Naive B cell (primary cell): Measurements from ENCODE around the gene HAND2. TPM values are rescaled to one million over a fixed set of nuclear protein-coding genes. Genes with fewer than 3 reads are reported as not detected.
A peak's percentile ranks its signal among the peaks of the same experiment; 100 is the strongest.

Source experiments
- ATAC-seq, 2 donors: fragments of 150-1000 bp; cut with Tn5 transposase; 2 replicates each; pipeline ENCODE4 v1.10.0; 2021; ENCODE audit warnings: low read depth in 2 of 2, mild to moderate bottlenecking in 2 of 2, moderate library complexity in 2 of 2
- DNase-seq: peaks from one replicate; pipeline ENCODE4 v3.0.0; 2022
- H3K27ac Mint-ChIP-seq, 6 donors: one replicate each; pipeline ENCODE4 v1.8.0; 2020 to 2022; ENCODE audit warnings: mild to moderate bottlenecking in 6 of 6, mixed read lengths in 6 of 6, moderate library complexity in 5 of 6, inconsistent platforms in 2 of 6
- H3K27me3 Mint-ChIP-seq, 3 donors: one replicate each; pipeline ENCODE4 v1.8.0; 2021 to 2022; ENCODE audit warnings: mixed read lengths in 3 of 3, mild to moderate bottlenecking in 1 of 3
- H3K36me3 Mint-ChIP-seq, 2 donors: one replicate each; pipeline ENCODE4 v1.8.0; 2020 to 2022; ENCODE audit warnings: mixed read lengths in 2 of 2, inconsistent platforms in 1 of 2, mild to moderate bottlenecking in 1 of 2
- H3K4me1 Mint-ChIP-seq, 3 donors: one replicate each; pipeline ENCODE4 v1.8.0; 2020 to 2022; ENCODE audit warnings: mixed read lengths in 3 of 3, inconsistent platforms in 1 of 3, mild to moderate bottlenecking in 1 of 3, moderate library complexity in 1 of 3
- H3K4me3 Mint-ChIP-seq, 8 donors: one replicate each; pipeline ENCODE4 v1.8.0; 2020 to 2022; ENCODE audit warnings: mild to moderate bottlenecking in 8 of 8, mixed read lengths in 8 of 8, moderate library complexity in 8 of 8, inconsistent platforms in 2 of 8
- H3K9me3 Mint-ChIP-seq, 7 donors: one replicate each; pipeline ENCODE4 v1.8.0; 2020 to 2022; ENCODE audit warnings: mixed read lengths in 7 of 7, mild to moderate bottlenecking in 5 of 7, inconsistent platforms in 2 of 7, moderate library complexity in 1 of 7
- polyA plus RNA-seq, 6 donors: library from polyadenylated mRNA; unstranded; fragments of 300-500 nt; fragmentation: Illumina TruSeq; gene quantifications; one replicate each; pipeline ENCODE4 v1.2.3, GENCODE V29; 2021; ENCODE audit warnings: low read depth in 6 of 6

The HAND2 gene
- polyA plus RNA-seq, 6 donors from 2014 or later, result not detected

GRCh38 chr4:173522160-173522950, 7.7 kb downstream of the HAND2 start:
- DNase-seq (no peak), ATAC-seq (no peak)
- Mint-ChIP-seq H3K27ac (peak overlapping the region in 4 of 6 donors; percentile 25 to 95 (median 86)), H3K4me1 (peaks cover 14 to 30% (median 21%) of the 10 kb centered on the region in 3 donors), H3K27me3 (peaks cover 64 to 95% (median 85%) of the 10 kb centered on the region in 3 donors), H3K36me3 (peaks cover 20 to 55% of the 10 kb centered on the region in 2 donors), H3K9me3 (peaks cover 8 to 56% (median 23%) of the 10 kb centered on the region in 7 donors), H3K4me3 (peak overlapping the region in 6 of 8 donors; percentile 30 to 84 (median 58))

GRCh38 chr4:173521467-173522159, 8.4 kb downstream of the HAND2 start:
- DNase-seq (no peak), ATAC-seq (no peak)
- H3K4me3 Mint-ChIP-seq, result peak overlapping the region in 3 of 8 donors; percentile 35 to 65 (median 41)
- peaks cover 17 to 57% of the 10 kb centered on the region in 2 donors for H3K36me3 Mint-ChIP-seq
- H3K27me3 Mint-ChIP-seq, result peaks cover 65 to 95% (median 85%) of the 10 kb centered on the region in 3 donors
- peak overlapping the region in 4 of 6 donors; percentile 25 to 95 (median 78) for H3K27ac Mint-ChIP-seq
- H3K4me1 Mint-ChIP-seq, result peaks cover 17 to 30% (median 21%) of the 10 kb centered on the region in 3 donors
- H3K9me3 Mint-ChIP-seq, result peaks cover 8 to 56% (median 22%) of the 10 kb centered on the region in 7 donors

- Mint-ChIP-seq H3K27ac (peak overlapping the region in 2 of 6 donors; percentile 28 to 94), H3K9me3 (peaks cover 8 to 58% (median 25%) of the 10 kb centered on the region in 7 donors), H3K4me3 (peak overlapping the region in 3 of 8 donors; percentile 7 to 52 (median 49)), H3K36me3 (peaks cover 19 to 57% of the 10 kb centered on the region in 2 donors), H3K27me3 (peaks cover 69 to 95% (median 85%) of the 10 kb centered on the region in 3 donors), H3K4me1 (peaks cover 18 to 31% (median 19%) of the 10 kb centered on the region in 3 donors)
- ATAC-seq (no peak), DNase-seq (no peak)
Observed at GRCh38 chr4:173520921-173521466, 9.0 kb downstream of the HAND2 start.

DNA sequence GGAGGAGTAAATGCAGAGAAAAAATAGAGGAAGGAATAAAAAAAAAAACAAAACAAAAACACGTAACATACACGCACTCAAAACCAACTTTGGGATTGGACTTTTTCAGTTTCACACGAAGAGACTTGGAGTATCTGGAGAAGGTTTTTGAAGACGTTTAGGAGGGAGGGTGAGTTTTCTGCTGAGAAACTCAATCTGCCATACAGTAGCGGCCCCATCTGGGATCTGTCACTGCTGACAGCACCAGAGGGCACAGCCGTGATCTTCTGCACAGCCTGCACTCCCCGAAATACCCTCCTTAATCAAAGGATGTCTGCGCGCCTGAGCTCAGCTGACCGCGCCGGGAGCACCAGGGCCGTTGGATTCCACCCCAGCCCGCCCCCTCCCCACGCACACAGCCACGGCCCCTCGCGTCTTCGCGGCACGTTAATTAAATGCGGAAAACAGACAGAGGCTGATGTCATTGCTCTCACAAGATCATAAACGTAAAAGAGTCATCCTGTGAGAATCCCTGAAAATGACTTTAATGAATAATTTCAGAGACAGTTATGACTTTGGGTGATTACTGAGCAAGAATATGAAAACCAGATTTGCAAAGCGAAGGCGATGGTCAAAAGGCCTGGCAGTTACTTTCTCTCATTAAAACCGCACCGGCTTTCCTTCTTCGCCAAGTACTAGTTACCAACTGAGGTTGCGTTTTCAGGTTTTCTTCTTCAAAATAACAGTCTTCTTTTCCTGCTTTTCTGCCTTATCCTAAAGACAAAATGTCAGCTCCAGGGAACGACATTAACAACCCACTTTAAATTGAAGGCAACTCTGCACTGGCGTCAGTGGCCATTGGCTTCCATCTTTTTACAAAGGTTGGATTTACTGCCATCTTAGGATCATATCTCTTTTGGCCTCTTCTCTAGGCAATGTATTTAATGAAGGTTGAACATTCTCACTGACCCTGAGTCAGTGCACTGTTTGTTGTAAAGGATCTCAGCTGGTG, 10.6 kb downstream of the HAND2 start:
- DNase-seq, result no peak
- H3K36me3 Mint-ChIP-seq, result peaks cover 17 to 63% of the 10 kb centered on the region in 2 donors
- H3K27me3 Mint-ChIP-seq, result peaks cover 75 to 95% (median 85%) of the 10 kb centered on the region in 3 donors
- ATAC-seq, result no peak
- H3K27ac Mint-ChIP-seq, result peak overlapping the region in 2 of 6 donors; percentile 59 to 79
- H3K4me3 Mint-ChIP-seq, result peak overlapping the region; percentile 2 to 77 (median 50)
- peaks cover 17 to 28% (median 18%) of the 10 kb centered on the region in 3 donors for H3K4me1 Mint-ChIP-seq
- H3K9me3 Mint-ChIP-seq, result peaks cover 11 to 63% (median 30%) of the 10 kb centered on the region in 7 donors

GRCh38 chr4:173518425-173519102, 11.5 kb downstream of the HAND2 start:
- peak overlapping the region in 7 of 8 donors; percentile 2 to 77 (median 49) for H3K4me3 Mint-ChIP-seq
- peak overlapping the region in 3 of 6 donors; percentile 44 to 79 (median 79) for H3K27ac Mint-ChIP-seq
- H3K36me3 Mint-ChIP-seq, result peaks cover 17 to 55% of the 10 kb centered on the region in 2 donors
- H3K27me3 Mint-ChIP-seq, result peaks cover 74 to 95% (median 82%) of the 10 kb centered on the region in 3 donors
- no peak for ATAC-seq
- H3K4me1 Mint-ChIP-seq, result peaks cover 12 to 25% (median 18%) of the 10 kb centered on the region in 3 donors
- no peak for DNase-seq
- H3K9me3 Mint-ChIP-seq, result peaks cover 10 to 59% (median 24%) of the 10 kb centered on the region in 7 donors

GRCh38 chr4:173517781-173518424, 12.1 kb downstream of the HAND2 start:
- H3K4me3 Mint-ChIP-seq, result peak overlapping the region in 4 of 8 donors; percentile 2 to 70 (median 54)
- ATAC-seq, result no peak

DNA sequence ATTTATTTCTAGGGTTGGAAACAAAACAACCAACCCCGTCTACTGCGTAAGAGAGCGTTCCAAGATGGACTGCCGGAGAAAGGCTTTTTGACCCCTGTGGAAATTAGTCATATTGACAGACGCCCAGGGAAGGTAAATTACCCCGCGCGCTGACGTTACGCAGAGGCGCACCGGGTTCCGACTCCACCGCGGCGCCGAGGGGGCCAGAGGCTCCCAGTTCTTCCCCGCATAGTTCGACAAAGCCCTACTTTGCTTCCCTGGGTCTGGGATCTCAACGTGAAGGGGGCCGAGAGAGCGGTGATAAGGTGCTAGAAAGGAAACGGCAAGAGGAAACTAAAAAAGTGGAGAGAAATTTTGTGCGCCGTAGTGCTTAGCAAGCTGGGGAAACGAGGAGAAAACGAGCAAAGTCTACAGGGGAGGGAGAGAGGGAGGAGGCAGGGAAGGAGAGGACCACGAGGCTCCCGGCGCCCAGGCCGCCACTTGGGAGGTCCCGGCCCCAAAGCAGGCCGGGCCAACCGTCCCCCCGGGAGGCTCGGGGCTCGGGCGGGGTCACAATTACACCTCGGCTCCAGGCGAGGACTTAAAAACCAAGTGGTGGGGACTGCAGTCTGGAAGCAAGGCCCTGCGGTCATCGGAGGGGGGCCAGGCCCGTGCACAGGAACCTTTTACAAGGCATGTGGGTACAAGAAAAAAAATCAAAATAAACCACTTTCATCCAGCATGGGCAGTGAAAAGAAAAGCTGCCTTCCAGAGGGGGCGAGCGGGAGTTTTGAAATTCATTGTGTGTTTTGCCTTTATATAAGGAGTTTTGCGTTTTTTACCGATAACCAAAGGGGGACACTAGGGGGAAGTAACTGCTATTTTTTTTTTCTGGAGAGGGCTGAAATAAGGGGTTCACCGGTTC, 13.2 kb downstream of the HAND2 start:
- Mint-ChIP-seq H3K27ac (peak overlapping the region in 4 of 6 donors; percentile 57 to 93 (median 70)), H3K9me3 (peaks cover 8 to 66% (median 27%) of the 10 kb centered on the region in 7 donors), H3K36me3 (peaks cover 17 to 50% of the 10 kb centered on the region in 2 donors), H3K4me3 (peak overlapping the region in 5 of 8 donors; percentile 2 to 72 (median 22)), H3K27me3 (peaks cover 81 to 95% (median 84%) of the 10 kb centered on the region in 3 donors), H3K4me1 (peaks cover 5 to 18% (median 12%) of the 10 kb centered on the region in 3 donors)
- no peak for ATAC-seq
- no peak for DNase-seq

More at GRCh38 chr4:173517781-173518424, 12.1 kb downstream of the HAND2 start:
- no peak for DNase-seq
- H3K27me3 Mint-ChIP-seq, result peaks cover 76 to 95% (median 82%) of the 10 kb centered on the region in 3 donors
- H3K4me1 Mint-ChIP-seq, result peaks cover 9 to 25% (median 18%) of the 10 kb centered on the region in 3 donors
- peak overlapping the region in 3 of 6 donors; percentile 72 to 93 (median 78) for H3K27ac Mint-ChIP-seq
- H3K36me3 Mint-ChIP-seq, result peaks cover 17 to 50% of the 10 kb centered on the region in 2 donors
- H3K9me3 Mint-ChIP-seq, result peaks cover 8 to 66% (median 24%) of the 10 kb centered on the region in 7 donors

GRCh38 chr4:173515458-173515857, 14.6 kb downstream of the HAND2 start:
- DNase-seq (no peak), ATAC-seq (no peak)
- H3K4me3 Mint-ChIP-seq, result peak overlapping the region in 1 of 8 donors; percentile 72
- peaks cover 15 to 44% of the 10 kb centered on the region in 2 donors for H3K36me3 Mint-ChIP-seq
- no peak overlapping the region for H3K27ac Mint-ChIP-seq
- peaks cover 4 to 68% (median 31%) of the 10 kb centered on the region in 7 donors for H3K9me3 Mint-ChIP-seq
- H3K27me3 Mint-ChIP-seq, result peaks cover 79 to 94% (median 87%) of the 10 kb centered on the region in 3 donors
- H3K4me1 Mint-ChIP-seq, result peaks cover 5 to 10% (median 8%) of the 10 kb centered on the region in 3 donors

- peaks cover 8 to 37% of the 10 kb centered on the region in 2 donors for H3K36me3 Mint-ChIP-seq
- peaks cover 4 to 68% (median 32%) of the 10 kb centered on the region in 7 donors for H3K9me3 Mint-ChIP-seq
- H3K4me3 Mint-ChIP-seq, result peak overlapping the region in 2 of 8 donors; percentile 10 to 72
- DNase-seq (no peak), ATAC-seq (no peak)
- peak overlapping the region in 1 of 6 donors; percentile 63 for H3K27ac Mint-ChIP-seq
- peaks cover 5 to 11% (median 10%) of the 10 kb centered on the region in 3 donors for H3K4me1 Mint-ChIP-seq
- H3K27me3 Mint-ChIP-seq, result peaks cover 79 to 94% (median 87%) of the 10 kb centered on the region in 3 donors
Observed at GRCh38 chr4:173514641-173515217, 15.3 kb downstream of the HAND2 start.

GRCh38 chr4:173513651-173514050, 16.4 kb downstream of the HAND2 start:
- no peak for DNase-seq
- Mint-ChIP-seq H3K4me1 (peaks cover 5 to 11% (median 11%) of the 10 kb centered on the region in 3 donors), H3K27ac (no peak overlapping the region), H3K4me3 (no peak overlapping the region), H3K36me3 (peaks cover 7 to 30% of the 10 kb centered on the region in 2 donors), H3K27me3 (peaks cover 77 to 94% (median 80%) of the 10 kb centered on the region in 3 donors), H3K9me3 (peaks cover 4 to 58% (median 33%) of the 10 kb centered on the region in 7 donors)
- ATAC-seq, result no peak
